ENCODE measurements around the gene HSPA12A. TPM values are rescaled to one million over a fixed set of nuclear protein-coding genes. Genes with fewer than 3 reads are reported as not detected.

HSPA12A gene
- total RNA-seq, 1 experiment from 2014 or later, result 1.4 TPM

DNA sequence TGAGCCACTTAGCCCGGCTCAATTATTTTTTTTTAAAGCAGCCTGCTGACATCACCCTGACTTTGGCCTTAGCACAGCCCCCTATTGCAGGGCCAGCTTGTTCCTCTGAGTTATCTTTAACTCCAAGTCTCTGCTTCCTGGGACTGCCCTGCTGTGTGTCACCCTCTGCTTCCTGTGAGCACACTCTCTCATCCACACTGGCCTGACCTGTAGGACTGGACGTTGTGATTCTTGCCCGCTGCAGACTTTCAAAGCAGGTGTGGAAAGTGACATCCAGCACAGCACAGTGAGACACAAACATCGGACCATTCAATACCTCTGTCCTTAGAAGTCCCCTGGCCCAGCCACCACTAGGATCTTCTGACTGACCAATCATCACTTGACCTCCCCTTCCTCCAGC lies 26.4 kb upstream of the HSPA12A start:
- no TSS peak for BruUV-seq (replicated peaks)
- no peak overlapping the region for H3K27ac ChIP-seq (ENCODE audit: low read depth, low read length, poor library complexity, severe bottlenecking)
- H3K9me3 ChIP-seq (ENCODE audit: low read depth, low read length, poor library complexity, severe bottlenecking), result no peaks in the 10 kb centered on the region
- H3K4me1 ChIP-seq (ENCODE audit: insufficient read depth, low read length, poor library complexity, severe bottlenecking), result no peaks in the 10 kb centered on the region
- H3K4me3 ChIP-seq (ENCODE audit: low read depth, low read length, poor library complexity, severe bottlenecking), result no peak overlapping the region
- H3K27me3 ChIP-seq (replicated peaks; ENCODE audit: insufficient read depth, low read depth, low read length, poor library complexity), result peaks cover 6% of the 10 kb centered on the region
- TF ChIP-seq, protein P1, sequence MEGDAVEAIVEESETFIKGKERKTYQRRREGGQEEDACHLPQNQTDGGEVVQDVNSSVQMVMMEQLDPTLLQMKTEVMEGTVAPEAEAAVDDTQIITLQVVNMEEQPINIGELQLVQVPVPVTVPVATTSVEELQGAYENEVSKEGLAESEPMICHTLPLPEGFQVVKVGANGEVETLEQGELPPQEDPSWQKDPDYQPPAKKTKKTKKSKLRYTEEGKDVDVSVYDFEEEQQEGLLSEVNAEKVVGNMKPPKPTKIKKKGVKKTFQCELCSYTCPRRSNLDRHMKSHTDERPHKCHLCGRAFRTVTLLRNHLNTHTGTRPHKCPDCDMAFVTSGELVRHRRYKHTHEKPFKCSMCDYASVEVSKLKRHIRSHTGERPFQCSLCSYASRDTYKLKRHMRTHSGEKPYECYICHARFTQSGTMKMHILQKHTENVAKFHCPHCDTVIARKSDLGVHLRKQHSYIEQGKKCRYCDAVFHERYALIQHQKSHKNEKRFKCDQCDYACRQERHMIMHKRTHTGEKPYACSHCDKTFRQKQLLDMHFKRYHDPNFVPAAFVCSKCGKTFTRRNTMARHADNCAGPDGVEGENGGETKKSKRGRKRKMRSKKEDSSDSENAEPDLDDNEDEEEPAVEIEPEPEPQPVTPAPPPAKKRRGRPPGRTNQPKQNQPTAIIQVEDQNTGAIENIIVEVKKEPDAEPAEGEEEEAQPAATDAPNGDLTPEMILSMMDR (conservative IDR thresholded peaks at IDR 0.05; ENCODE audit: low read depth, low read length), result no peak
- no peak for TF ChIP-seq EZH2 (IDR thresholded peaks at IDR 0.05; ENCODE audit: borderline replicate concordance, low read depth, low read length, poor library complexity, severe bottlenecking)
- POLR2A ChIA-PET (ENCODE audit: low non-redundant PET), result no interaction called here
- no peaks in the 10 kb centered on the region for H3K36me3 ChIP-seq (ENCODE audit: insufficient read depth, low read length, poor library complexity, severe bottlenecking)
- intact Hi-C loops (cut with micrococcal nuclease; ENCODE audit: unreplicated experiment), result no loop called here
- no peak for DNase-seq (ENCODE audit: low spot score)
- CTCF ChIA-PET, result no interaction called here

DNA sequence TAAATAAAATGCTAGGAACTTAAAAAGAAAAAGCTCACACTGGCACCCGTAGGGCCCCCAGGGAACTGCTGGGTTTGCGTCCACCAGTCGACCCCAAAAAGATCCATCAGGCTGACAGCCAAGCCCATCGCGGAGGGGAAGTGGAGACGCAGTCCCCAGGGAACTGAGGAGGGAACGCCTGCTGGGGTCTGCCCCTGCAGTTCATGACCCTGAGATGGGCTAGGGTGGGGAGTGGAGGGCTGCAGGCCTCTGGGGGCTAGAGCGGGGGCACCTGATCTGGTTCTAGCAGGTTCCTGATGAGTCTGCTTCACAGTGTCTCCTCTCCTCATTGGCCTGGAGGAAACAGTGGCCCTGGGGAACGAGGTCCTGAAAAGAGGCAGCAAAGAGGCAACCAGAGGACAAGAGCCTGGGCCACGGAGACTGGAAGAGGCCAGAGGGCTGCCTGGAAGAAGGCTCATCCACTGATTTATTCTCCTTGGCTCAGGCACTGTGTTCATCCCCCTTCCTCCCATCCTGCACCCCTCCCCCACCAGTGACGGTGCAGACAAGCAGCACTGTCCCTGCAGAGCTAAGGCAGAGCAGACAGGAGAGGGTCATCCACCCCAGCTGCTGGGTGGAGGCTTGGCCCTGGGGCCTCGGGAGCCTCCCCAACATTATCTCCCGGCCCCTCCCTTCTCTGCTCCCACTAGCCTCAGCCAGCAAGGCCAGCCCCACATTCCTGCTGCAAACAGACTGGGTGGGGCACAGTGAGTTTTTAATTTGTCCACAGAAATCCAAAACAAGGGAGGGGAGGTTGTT lies 24.7 kb upstream of the HSPA12A start:
- ChIA-PET CTCF (no interaction called here), POLR2A (ENCODE audit: low non-redundant PET) (no interaction called here)
- H3K4me3 ChIP-seq (ENCODE audit: low read depth, low read length, poor library complexity, severe bottlenecking), result no peak overlapping the region

DNA sequence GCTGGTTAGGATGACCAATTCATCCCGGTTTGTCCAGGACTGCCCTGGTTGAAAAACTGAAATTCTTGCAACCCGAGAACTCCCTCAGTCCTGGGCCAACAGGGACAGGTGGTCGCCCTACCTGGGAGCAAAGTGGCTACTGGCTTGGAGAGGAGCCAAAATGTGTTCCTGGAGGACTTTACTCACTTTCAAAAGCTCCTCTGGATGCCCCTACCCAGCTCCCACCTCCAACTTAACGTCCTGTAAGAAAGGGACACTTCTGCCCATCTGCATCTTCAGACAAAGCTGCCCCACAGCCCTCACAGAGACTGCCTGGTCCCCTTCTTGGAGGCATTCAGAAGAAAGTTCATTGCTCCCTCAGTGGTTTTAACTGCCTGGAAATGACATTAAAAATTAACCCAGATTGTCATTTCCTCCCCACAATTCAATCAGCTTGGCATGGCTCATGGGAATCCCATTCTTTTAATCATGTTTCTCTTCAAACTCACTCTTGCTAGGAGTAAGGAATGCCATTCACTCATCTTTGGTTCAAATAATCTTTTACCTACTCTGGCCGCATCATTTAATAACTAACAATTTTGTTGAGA lies 24.0 kb upstream of the HSPA12A start:
- no TSS peak for BruUV-seq (replicated peaks)
- no peak overlapping the region for H3K4me3 ChIP-seq (ENCODE audit: low read depth, low read length, poor library complexity, severe bottlenecking)
- no peaks in the 10 kb centered on the region for H3K9me3 ChIP-seq (ENCODE audit: low read depth, low read length, poor library complexity, severe bottlenecking)
- CTCF ChIA-PET, result no interaction called here
- TF ChIP-seq EZH2 (IDR thresholded peaks at IDR 0.05; ENCODE audit: borderline replicate concordance, low read depth, low read length, poor library complexity, severe bottlenecking), result no peak
- TF ChIP-seq, protein P1 (conservative IDR thresholded peaks at IDR 0.05; ENCODE audit: low read depth, low read length), result no peak
- H3K27me3 ChIP-seq (replicated peaks; ENCODE audit: insufficient read depth, low read depth, low read length, poor library complexity), result peaks cover 6% of the 10 kb centered on the region
- no peaks in the 10 kb centered on the region for H3K36me3 ChIP-seq (ENCODE audit: insufficient read depth, low read length, poor library complexity, severe bottlenecking)
- no peak overlapping the region for H3K27ac ChIP-seq (ENCODE audit: low read depth, low read length, poor library complexity, severe bottlenecking)
- intact Hi-C loops (cut with micrococcal nuclease; ENCODE audit: unreplicated experiment), result no loop called here
- H3K4me1 ChIP-seq (ENCODE audit: insufficient read depth, low read length, poor library complexity, severe bottlenecking), result no peaks in the 10 kb centered on the region
- no peak for DNase-seq (ENCODE audit: low spot score)
- POLR2A ChIA-PET (ENCODE audit: low non-redundant PET), result no interaction called here

More for the DNA sequence above, 24.7 kb upstream of the HSPA12A start:
- peaks cover 6% of the 10 kb centered on the region for H3K27me3 ChIP-seq (replicated peaks; ENCODE audit: insufficient read depth, low read depth, low read length, poor library complexity)
- no peaks in the 10 kb centered on the region for H3K36me3 ChIP-seq (ENCODE audit: insufficient read depth, low read length, poor library complexity, severe bottlenecking)
- H3K4me1 ChIP-seq (ENCODE audit: insufficient read depth, low read length, poor library complexity, severe bottlenecking), result no peaks in the 10 kb centered on the region
- intact Hi-C loops (cut with micrococcal nuclease; ENCODE audit: unreplicated experiment), result no loop called here
- BruUV-seq (replicated peaks), result no TSS peak
- H3K27ac ChIP-seq (ENCODE audit: low read depth, low read length, poor library complexity, severe bottlenecking), result no peak overlapping the region
- TF ChIP-seq, protein P1 (conservative IDR thresholded peaks at IDR 0.05; ENCODE audit: low read depth, low read length), result no peak
- no peak for TF ChIP-seq EZH2 (IDR thresholded peaks at IDR 0.05; ENCODE audit: borderline replicate concordance, low read depth, low read length, poor library complexity, severe bottlenecking)
- no peaks in the 10 kb centered on the region for H3K9me3 ChIP-seq (ENCODE audit: low read depth, low read length, poor library complexity, severe bottlenecking)
- DNase-seq (ENCODE audit: low spot score), result no peak

Data from A673 (cell line).